AG09319 (cell line): Measurements from ENCODE around the gene ADAM23.
A peak's percentile ranks its signal among the peaks of the same experiment; 100 is the strongest.

ENCODE experiments used
- DNase-seq: peaks from one replicate; pipeline ENCODE4 v3.0.0-alpha.2; 2010; ENCODE audit warnings: low read depth; ENCODE audit errors: extremely low read depth
- TF ChIP-seq, protein P1 (sequence below): IDR thresholded peaks from 2 replicates; pipeline ENCODE4 v1.5.1; 2011; ENCODE audit warnings: low read depth, mild to moderate bottlenecking, inconsistent platforms, low read length, moderate library complexity

Gene ADAM23

DNA sequence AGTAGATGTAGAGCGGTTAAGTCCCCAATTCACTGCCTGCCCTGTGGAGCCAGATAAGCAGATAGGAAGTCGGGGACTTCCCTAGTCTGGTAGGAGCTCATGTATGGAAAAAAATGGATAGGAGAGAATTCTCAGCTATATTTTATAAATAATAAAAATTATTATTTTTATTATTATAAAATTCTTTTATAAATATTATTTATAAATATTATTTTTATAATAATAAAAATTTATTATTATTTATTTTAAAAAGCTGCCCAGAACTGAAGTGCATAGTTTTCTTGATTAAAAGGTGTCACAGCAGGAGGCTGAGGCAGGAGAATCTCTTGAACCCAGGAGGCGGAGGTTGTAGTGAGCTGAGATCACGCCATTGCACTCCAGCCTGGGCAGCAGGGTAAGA, 97.4 kb downstream of the ADAM23 start:
- TF ChIP-seq, protein P1, sequence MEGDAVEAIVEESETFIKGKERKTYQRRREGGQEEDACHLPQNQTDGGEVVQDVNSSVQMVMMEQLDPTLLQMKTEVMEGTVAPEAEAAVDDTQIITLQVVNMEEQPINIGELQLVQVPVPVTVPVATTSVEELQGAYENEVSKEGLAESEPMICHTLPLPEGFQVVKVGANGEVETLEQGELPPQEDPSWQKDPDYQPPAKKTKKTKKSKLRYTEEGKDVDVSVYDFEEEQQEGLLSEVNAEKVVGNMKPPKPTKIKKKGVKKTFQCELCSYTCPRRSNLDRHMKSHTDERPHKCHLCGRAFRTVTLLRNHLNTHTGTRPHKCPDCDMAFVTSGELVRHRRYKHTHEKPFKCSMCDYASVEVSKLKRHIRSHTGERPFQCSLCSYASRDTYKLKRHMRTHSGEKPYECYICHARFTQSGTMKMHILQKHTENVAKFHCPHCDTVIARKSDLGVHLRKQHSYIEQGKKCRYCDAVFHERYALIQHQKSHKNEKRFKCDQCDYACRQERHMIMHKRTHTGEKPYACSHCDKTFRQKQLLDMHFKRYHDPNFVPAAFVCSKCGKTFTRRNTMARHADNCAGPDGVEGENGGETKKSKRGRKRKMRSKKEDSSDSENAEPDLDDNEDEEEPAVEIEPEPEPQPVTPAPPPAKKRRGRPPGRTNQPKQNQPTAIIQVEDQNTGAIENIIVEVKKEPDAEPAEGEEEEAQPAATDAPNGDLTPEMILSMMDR: no peak
- no peak for DNase-seq

DNA sequence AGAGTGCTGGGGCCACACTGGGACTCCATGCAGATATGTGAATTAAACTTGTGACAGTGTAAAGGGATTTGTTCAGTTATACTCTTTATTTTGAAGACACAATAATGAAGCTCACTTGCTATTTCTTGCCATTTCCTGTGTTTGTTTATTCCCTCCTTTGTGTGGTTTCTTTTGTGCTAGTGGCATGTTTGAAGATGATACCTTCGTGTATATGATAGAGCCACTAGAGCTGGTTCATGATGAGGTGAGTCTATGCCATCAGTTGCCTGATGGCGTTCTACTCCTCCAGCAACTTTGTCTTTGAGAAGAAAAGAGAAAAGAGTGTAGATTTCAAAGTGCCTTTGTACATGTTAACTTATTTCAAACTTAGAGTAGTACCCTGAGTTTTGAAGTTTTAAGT, 99.7 kb downstream of the ADAM23 start:
- DNase-seq: no peak

DNA sequence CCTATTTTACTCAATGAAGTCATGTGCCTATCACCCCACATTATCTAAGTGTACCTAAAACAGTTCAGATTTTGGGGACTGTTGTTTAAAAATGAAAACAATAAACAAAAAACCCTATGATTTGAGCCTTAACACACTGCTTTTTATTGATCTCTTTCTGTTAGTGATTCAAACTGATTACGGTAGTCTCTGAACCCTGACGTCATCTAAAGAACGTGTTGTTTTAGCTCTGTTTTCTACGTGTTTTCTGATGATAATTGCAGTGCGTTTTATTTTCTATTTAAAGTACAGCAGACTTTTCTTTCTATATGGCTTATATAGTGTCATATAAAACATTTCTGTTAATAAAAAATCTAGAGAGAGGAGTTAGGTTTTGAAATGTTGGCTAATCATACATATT, 105.1 kb downstream of the ADAM23 start:
- no peak for DNase-seq
- TF ChIP-seq, protein P1: no peak

More for the DNA sequence above, 99.7 kb downstream of the ADAM23 start:
- TF ChIP-seq, protein P1: no peak

DNA sequence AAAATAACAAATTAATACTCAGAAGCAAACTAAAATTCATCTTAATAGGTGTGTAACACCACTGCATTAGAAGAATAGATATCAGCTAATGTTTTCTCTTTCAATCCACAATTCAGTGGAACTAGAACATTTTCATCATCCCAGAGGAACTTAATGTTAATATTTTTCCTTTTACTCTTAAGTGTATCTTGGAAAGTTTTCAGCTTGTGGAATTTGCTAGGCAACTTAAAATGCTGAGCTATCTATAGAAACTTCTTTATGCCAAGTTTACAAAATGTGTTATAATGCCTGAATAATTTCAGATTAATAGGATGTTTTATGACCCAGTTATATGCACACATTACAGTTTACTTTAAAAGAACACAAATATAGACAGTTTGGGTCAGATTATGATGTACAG, 112.4 kb downstream of the ADAM23 start:
- DNase-seq: no peak

DNA sequence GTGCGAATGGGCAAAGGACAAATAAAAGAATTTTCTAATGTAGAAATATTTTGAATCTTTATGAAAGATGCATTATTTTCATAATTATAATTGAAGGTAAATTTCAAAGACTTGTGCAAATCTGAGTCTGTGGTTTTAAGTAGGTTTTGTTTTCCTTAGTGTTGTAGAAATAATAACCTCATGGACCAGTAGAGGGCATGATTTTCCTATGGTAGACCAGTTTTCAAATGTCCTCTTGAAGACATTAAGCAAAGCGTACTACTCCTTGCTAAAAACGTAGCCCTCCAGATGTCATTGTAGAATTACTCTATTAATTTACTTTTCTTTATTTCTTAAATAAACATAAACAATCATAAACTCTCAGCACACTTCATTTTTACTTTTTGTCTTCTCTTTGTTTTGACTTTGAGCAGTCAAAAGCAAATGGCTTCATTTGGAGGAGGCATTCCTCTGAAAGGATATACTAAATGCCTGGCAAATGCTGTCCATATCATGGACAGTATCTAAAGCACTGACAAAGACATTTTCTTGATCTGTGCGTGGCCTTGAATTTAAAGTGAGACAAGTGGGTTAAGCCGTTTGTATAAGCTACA, 113.1 kb downstream of the ADAM23 start:
- peak; percentile 2 for DNase-seq

More for the DNA sequence above, 112.4 kb downstream of the ADAM23 start:
- TF ChIP-seq, protein P1: no peak

DNA sequence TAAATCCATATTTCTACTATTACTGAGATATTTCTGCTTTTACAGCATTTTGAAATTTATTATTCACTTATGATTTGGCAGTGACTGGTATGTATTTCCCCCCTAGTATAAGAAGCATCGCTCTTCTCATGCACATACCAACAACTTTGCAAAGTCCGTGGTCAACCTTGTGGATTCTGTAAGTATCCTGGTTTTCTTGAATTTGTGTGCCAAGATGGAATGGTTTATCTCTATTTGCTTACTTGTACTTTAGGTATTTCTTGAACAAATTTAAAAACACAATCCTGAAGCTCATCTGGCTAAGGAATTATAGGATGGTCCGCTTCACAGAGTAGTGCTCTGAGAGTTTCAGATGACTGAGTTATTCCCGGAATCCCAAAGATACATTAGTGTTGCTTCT, 114.0 kb downstream of the ADAM23 start:
- TF ChIP-seq, protein P1: no peak

More for the DNA sequence above, 113.1 kb downstream of the ADAM23 start:
- TF ChIP-seq, protein P1: peak; percentile 44

DNA sequence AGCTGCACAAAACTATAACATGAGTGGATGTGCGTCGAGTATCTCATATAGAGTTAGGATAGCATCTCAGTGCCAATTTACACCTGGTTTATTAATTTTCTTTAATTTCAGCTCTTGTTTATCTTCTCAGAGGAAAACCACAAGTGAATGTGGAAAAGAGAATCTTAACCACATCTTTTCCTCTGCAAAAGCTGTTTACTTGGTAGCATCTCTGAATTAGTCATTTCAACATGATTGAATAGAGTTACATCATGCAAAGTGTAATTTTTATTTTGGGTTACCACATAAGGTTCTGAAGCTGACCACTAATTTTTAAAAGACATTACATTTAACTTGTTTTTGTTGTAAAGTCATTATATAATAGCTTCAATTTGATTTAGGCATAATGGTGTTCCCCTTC, 115.2 kb downstream of the ADAM23 start:
- DNase-seq: no peak
- TF ChIP-seq, protein P1: no peak

More for the DNA sequence above, 114.0 kb downstream of the ADAM23 start:
- no peak for DNase-seq
